H1 (cell line): ENCODE results near the gene CA5A. TPM values are rescaled to one million over a fixed set of nuclear protein-coding genes. Genes with fewer than 3 reads are reported as not detected.
A peak's percentile ranks its signal among the peaks of the same experiment; 100 is the strongest.

ENCODE experiments used
- CTCF ChIA-PET: fragments of 300-600 bp; sonication (Branson Sonifier 250); formaldehyde crosslinking; loops from one replicate; lab custom pipeline; 2021; ENCODE audit not compliant: partially characterized antibody; lab: Charles Lee
- POLR2A ChIA-PET: fragments of 300-600 bp; sonication (Branson Sonifier 250); formaldehyde crosslinking; loops from one replicate; lab custom pipeline; 2021; ENCODE audit warnings: inconsistent platforms; ENCODE audit not compliant: partially characterized antibody; lab: Charles Lee
- DNase-seq, 2 experiments: peaks; one replicate each; pipeline versions ENCODE4 v3.0.0 to v3.0.0-alpha.2; 2010 to 2022; ENCODE audit warnings: low spot score in 2 of 2, low read depth in 1 of 2, mixed read lengths in 1 of 2
- FAIRE-seq: peaks from 2 replicates; lab custom pipeline; 2011; peaks lifted over from hg19 to GRCh38; lab: Jason Lieb, UNC
- H2AFZ ChIP-seq: 2 replicates; pipeline ENCODE4 v1.8.1; 2012; ENCODE audit warnings: low read length, inconsistent platforms
- H2AK5ac ChIP-seq: 2 replicates; pipeline ENCODE4 v1.6.1; 2013; ENCODE audit warnings: low read depth, low read length
- H2BK120ac ChIP-seq: replicated peaks from 2 replicates; pipeline ENCODE3; 2013; ENCODE audit warnings: low read depth, low read length, inconsistent platforms
- H2BK12ac ChIP-seq: 2 replicates; pipeline ENCODE4 v1.6.1; 2013; ENCODE audit warnings: low read depth, low read length
- H2BK15ac ChIP-seq: 2 replicates; pipeline ENCODE4 v1.6.1; 2013; ENCODE audit warnings: low read length
- H2BK20ac ChIP-seq: 2 replicates; pipeline ENCODE4 v1.6.1; 2013; ENCODE audit warnings: low read length
- H2BK5ac ChIP-seq: 2 replicates; pipeline ENCODE4 v1.6.1; 2013; ENCODE audit warnings: low read depth, low read length
- H3K14ac ChIP-seq: 2 replicates; pipeline ENCODE4 v1.6.1; 2013; ENCODE audit warnings: inconsistent platforms; ENCODE audit not compliant: insufficient read length
- H3K18ac ChIP-seq: 2 replicates; pipeline ENCODE4 v1.6.1; 2013; ENCODE audit warnings: low read length; ENCODE audit errors: extremely low read depth
- H3K23ac ChIP-seq: 2 replicates; pipeline ENCODE4 v1.6.1; 2013; ENCODE audit warnings: inconsistent platforms; ENCODE audit not compliant: insufficient read length
- H3K23me2 ChIP-seq: 2 replicates; pipeline ENCODE4 v1.6.1; 2013; ENCODE audit warnings: low read depth, low read length
- H3K27ac ChIP-seq: 2 replicates; pipeline ENCODE4 v1.6.1; 2011; ENCODE audit warnings: low read depth, low read length, inconsistent platforms
- H3K27me3 ChIP-seq, 4 experiments: replicated peaks in 1 of 4; 1 replicate in 1 of 4; 2 replicates in 3 of 4; pipeline versions ENCODE4 v1.6.1 to v1.8.1; 2011 to 2013; ENCODE audit warnings: low read length in 3 of 4, mild to moderate bottlenecking in 3 of 4, inconsistent platforms in 2 of 4, mixed read lengths in 2 of 4, moderate library complexity in 1 of 4; ENCODE audit not compliant: control insufficient read depth in 3 of 4, insufficient read depth in 3 of 4; ENCODE audit errors: extremely low read depth in 1 of 4
- H3K36me3 ChIP-seq, 4 experiments: 2 replicates each; pipeline versions ENCODE4 v1.6.1 to v1.8.1; 2011 to 2013; ENCODE audit warnings: mild to moderate bottlenecking in 4 of 4, low read length in 3 of 4, moderate library complexity in 2 of 4, control low read depth in 1 of 4, inconsistent platforms in 1 of 4; ENCODE audit not compliant: insufficient read depth in 4 of 4, control insufficient read depth in 2 of 4
- H3K4ac ChIP-seq: replicated peaks from 2 replicates; pipeline ENCODE3; 2013; ENCODE audit warnings: low read length, low read depth, mixed read lengths, inconsistent platforms; ENCODE audit not compliant: insufficient read length
- H3K4me1 ChIP-seq, 4 experiments: replicated peaks in 1 of 4; 1 replicate in 1 of 4; 2 replicates in 3 of 4; pipeline versions ENCODE4 v1.6.1 to v1.8.1; 2011 to 2013; ENCODE audit warnings: low read length in 3 of 4, inconsistent platforms in 2 of 4, mixed read lengths in 1 of 4; ENCODE audit not compliant: insufficient read depth in 4 of 4, control insufficient read depth in 3 of 4
- H3K4me2 ChIP-seq, 2 experiments: 2 replicates each; pipeline versions ENCODE4 v1.6.1 to v1.8.1; 2011 to 2013; ENCODE audit warnings: low read depth in 2 of 2, low read length in 2 of 2, control low read depth in 1 of 2, inconsistent platforms in 1 of 2, mild to moderate bottlenecking in 1 of 2; ENCODE audit not compliant: insufficient read depth in 1 of 2
- H3K4me3 ChIP-seq, 4 experiments: fragments of 200-600, 300-600 bp in 1 of 4; sonication (generic), shearing (Covaris generic), sonication (Bioruptor Twin) in 1 of 4; 2 replicates each; pipeline versions ENCODE4 v1.5.1 to v1.8.1; 2011 to 2016; ENCODE audit warnings: low read length in 4 of 4, low read depth in 3 of 4, control low read depth in 2 of 4, inconsistent platforms in 2 of 4, mild to moderate bottlenecking in 2 of 4, mixed read lengths in 1 of 4, moderate library complexity in 1 of 4; ENCODE audit not compliant: insufficient read depth in 2 of 4; ENCODE audit errors: extremely low read depth in 1 of 4
- H3K56ac ChIP-seq: replicated peaks from 2 replicates; pipeline ENCODE3; 2013; ENCODE audit warnings: low read depth, mild to moderate bottlenecking, mixed read lengths, low read length, inconsistent platforms; ENCODE audit not compliant: insufficient read length
- H3K79me1 ChIP-seq: 2 replicates; pipeline ENCODE4 v1.6.1; 2013; ENCODE audit warnings: low read depth, low read length, control low read depth
- H3K79me2 ChIP-seq, 2 experiments: 2 replicates each; pipeline versions ENCODE4 v1.6.1 to v1.8.1; 2012 to 2013; ENCODE audit warnings: low read length in 2 of 2, mild to moderate bottlenecking in 2 of 2, inconsistent platforms in 1 of 2; ENCODE audit not compliant: insufficient read depth in 2 of 2, control insufficient read depth in 1 of 2
- H3K9ac ChIP-seq, 4 experiments: replicated peaks in 1 of 4; 1 replicate in 1 of 4; 2 replicates in 3 of 4; pipeline versions ENCODE4 v1.6.1 to v1.8.1; 2011 to 2013; ENCODE audit warnings: low read depth in 3 of 4, low read length in 3 of 4, control low read depth in 2 of 4, mild to moderate bottlenecking in 2 of 4, moderate library complexity in 2 of 4, inconsistent platforms in 1 of 4; ENCODE audit errors: extremely low read depth in 1 of 4
- H3K9me3 ChIP-seq, 2 experiments: 2 replicates each; pipeline versions ENCODE4 v1.6.1 to v1.8.1; 2012 to 2013; ENCODE audit warnings: mild to moderate bottlenecking in 2 of 2, moderate library complexity in 2 of 2, control low read depth in 1 of 2, inconsistent platforms in 1 of 2, low read depth in 1 of 2, low read length in 1 of 2, mixed read lengths in 1 of 2; ENCODE audit not compliant: insufficient read depth in 2 of 2
- H4K20me1 ChIP-seq, 2 experiments: replicated peaks in 1 of 2; 2 replicates each; pipeline versions ENCODE3 to v1.8.1; 2011 to 2013; ENCODE audit warnings: inconsistent platforms in 2 of 2, low read length in 2 of 2, mild to moderate bottlenecking in 1 of 2; ENCODE audit not compliant: insufficient read depth in 2 of 2, control insufficient read depth in 1 of 2
- H4K5ac ChIP-seq: 2 replicates; pipeline ENCODE4 v1.6.1; 2013; ENCODE audit warnings: low read length, low read depth, mixed read lengths, inconsistent platforms; ENCODE audit not compliant: insufficient read length
- H4K8ac ChIP-seq: 2 replicates; pipeline ENCODE4 v1.8.0; 2013; ENCODE audit warnings: mild to moderate bottlenecking, moderate library complexity, low read length, inconsistent platforms; ENCODE audit not compliant: insufficient read depth; ENCODE audit errors: extremely low read depth
- H4K91ac ChIP-seq: replicated peaks from 2 replicates; pipeline ENCODE3; 2013; ENCODE audit warnings: low read length, mixed read lengths, inconsistent platforms; ENCODE audit not compliant: insufficient read length
- ASH2L ChIP-seq: fragments of 200-600, 300-600 bp; sonication (generic); IDR thresholded peaks from one replicate; pipeline ENCODE4 v1.7.1; 2017; ENCODE audit warnings: low read length
- CTBP2 ChIP-seq: IDR thresholded peaks from 2 replicates; pipeline ENCODE4 v1.7.0; 2011; ENCODE audit warnings: borderline replicate concordance, mild to moderate bottlenecking, moderate library complexity, mixed read lengths, low read length; ENCODE audit not compliant: insufficient read depth, insufficient read length
- HDAC2 ChIP-seq, 2 experiments: fragments of 300-600 bp in 1 of 2; sonication (generic) in 1 of 2; IDR thresholded peaks; 2 replicates each; pipeline ENCODE4 v1.6.1; 2011 to 2012; ENCODE audit warnings: low read depth in 2 of 2, low read length in 2 of 2, mild to moderate bottlenecking in 2 of 2, moderate library complexity in 2 of 2, borderline replicate concordance in 1 of 2, inconsistent platforms in 1 of 2
- POU5F1 ChIP-seq: IDR thresholded peaks from 2 replicates; pipeline ENCODE4 v1.6.1; 2011; ENCODE audit warnings: low read depth, mild to moderate bottlenecking, low read length, moderate library complexity
- SIRT6 ChIP-seq: IDR thresholded peaks from one replicate; pipeline ENCODE4 v1.7.1; 2012; ENCODE audit warnings: low read length, inconsistent platforms
- SP4 ChIP-seq: IDR thresholded peaks from 2 replicates; pipeline ENCODE4 v1.6.1; 2012; ENCODE audit warnings: low read length, inconsistent platforms
- TEAD4 ChIP-seq: IDR thresholded peaks from 2 replicates; pipeline ENCODE4 v1.6.1; 2012; ENCODE audit warnings: low read depth, low read length, inconsistent platforms, mixed read lengths
- WGBS, 2 experiments: shearing (Covaris generic) in 1 of 2; methylation state at CpG; one replicate each; pipeline versions ENCODE4 v1.1.6 to v1.1.7; 2013 to 2015; ENCODE audit warnings: low lambda C conversion rate in 2 of 2, mixed read lengths in 2 of 2, inconsistent platforms in 1 of 2, low coverage in 1 of 2, missing lambda C conversion rate in 1 of 2; ENCODE audit not compliant: insufficient replicate concordance in 2 of 2, insufficient coverage in 1 of 2, insufficient read length in 1 of 2; ENCODE audit errors: extremely low coverage in 1 of 2, missing lambda C conversion rate in 1 of 2; 5-methylcytosine and 5-hydroxymethylcytosine counted together
- polyA plus RNA-seq, 7 experiments: library from polyadenylated mRNA; depleted of rRNA in 3 of 7; stranded (reverse) in 5 of 7; unstranded in 2 of 7; fragments of >200 nt in 5 of 7; fragments of 200-250 nt in 2 of 7; gene quantifications; 1 replicate in 5 of 7; 2 replicates in 1 of 7; 4 replicates in 1 of 7; pipeline versions ENCODE4 v1.2.1 to v1.2.3, GENCODE V29; 2011 to 2013; ENCODE audit warnings: missing spikeins in 2 of 7, mixed read lengths in 2 of 7
- total RNA-seq: library from RNA; stranded (reverse); fragmentation: NEBNext Ultra II Directional; extraction: Animal tissue kit (Norgen Biotek cat#: 25700); gene quantifications from 2 replicates; pipeline ENCODE4 v1.2.1, GENCODE V29; 2021
- TF ChIP-seq, protein P1 (sequence below): IDR thresholded peaks from 2 replicates; pipeline ENCODE4 v1.6.1; 2011; ENCODE audit warnings: low read depth, mild to moderate bottlenecking, low read length; ENCODE audit not compliant: insufficient read depth

Gene CA5A
- total and polyA plus RNA-seq, 2 of the 8 experiments (the other 6 are each of a cell fraction or from before 2014, with no cell fraction given), result not detected

DNA sequence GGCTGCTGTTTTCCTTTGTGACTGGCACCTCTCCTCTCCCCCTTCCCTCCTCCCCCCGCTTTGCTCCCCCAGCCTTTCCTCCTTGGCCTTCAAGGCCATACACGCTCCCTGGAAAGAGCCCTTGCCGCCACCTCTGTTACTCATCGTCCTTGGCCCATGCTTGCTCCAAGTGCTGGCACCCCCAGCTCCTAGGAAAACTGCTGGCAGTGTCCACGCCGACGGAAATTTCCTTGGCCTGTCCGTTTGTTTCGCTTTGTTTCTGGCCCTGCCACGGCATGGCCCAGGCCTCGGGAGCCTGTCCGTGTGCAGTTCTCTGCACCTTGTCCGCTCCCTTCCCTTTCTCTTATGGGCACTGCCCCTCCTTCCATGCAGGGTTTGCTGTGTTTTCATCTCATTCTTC, 18.0 kb downstream of the CA5A start:
- Histone ChIP-seq H4K5ac (no peak overlapping the region), H2BK12ac (no peak overlapping the region), H3K56ac (no peak overlapping the region), H3K4me3 (no peak overlapping the region), H3K9ac (no peak overlapping the region), H3K27me3 (no peaks in the 10 kb centered on the region), H3K79me1 (no peaks in the 10 kb centered on the region), H3K4me2 (no peak overlapping the region), H2AK5ac (no peak overlapping the region), H3K36me3 (no peaks in the 10 kb centered on the region), H4K20me1 (peaks cover 0 to 3% of the 10 kb centered on the region in 2 experiments), H3K79me2 (no peaks in the 10 kb centered on the region), H4K8ac (no peak overlapping the region), H2BK15ac (no peak overlapping the region), H2BK120ac (no peak overlapping the region), H2AFZ (0 out of 2 replicates have a peak overlapping the region, but pooled peaks have one; percentile 18), H4K91ac (no peak overlapping the region), H3K18ac (no peak overlapping the region), H2BK5ac (no peak overlapping the region), H2BK20ac (no peak overlapping the region), H3K14ac (no peak overlapping the region), H3K4me1 (peaks cover 0 to 4% (median 0%) of the 10 kb centered on the region in 4 experiments; a peak in 2 of 7 replicates), H3K23ac (no peak overlapping the region), H3K27ac (no peak overlapping the region), H3K9me3 (no peaks in the 10 kb centered on the region), H3K23me2 (no peaks in the 10 kb centered on the region), H3K4ac (no peak overlapping the region)
- POLR2A ChIA-PET, result no interaction called here
- CTCF ChIA-PET, result interaction anchor here (0.6 to 1.8 kb wide), 7 partner anchors 8 to 184 kb away, joined by 3 to 7 read pairs (median 4); no protein-coding TSS in a partner anchor
- WGBS, 2 experiments, result 89% methylated on average over 7 of the region's 13 CpGs; no CpG with 5 or more reads in 1 of the 2 experiments
- FAIRE-seq (no peak), DNase-seq (no peak)
- TF ChIP-seq, protein P1, sequence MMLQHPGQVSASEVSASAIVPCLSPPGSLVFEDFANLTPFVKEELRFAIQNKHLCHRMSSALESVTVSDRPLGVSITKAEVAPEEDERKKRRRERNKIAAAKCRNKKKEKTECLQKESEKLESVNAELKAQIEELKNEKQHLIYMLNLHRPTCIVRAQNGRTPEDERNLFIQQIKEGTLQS, result no peak
- TF ChIP-seq SIRT6, result no peak
- no peak for TF ChIP-seq HDAC2 (IDR thresholded peaks at IDR 0.05; ENCODE audit: borderline replicate concordance in 1 of 2, low read depth in 2 of 2, low read length in 2 of 2)
- no peak for TF ChIP-seq CTBP2
- TF ChIP-seq TEAD4, result no peak
- TF ChIP-seq SP4, result no peak
- no peak for TF ChIP-seq POU5F1
- no peak for TF ChIP-seq ASH2L
